IMR-90 (cell line): ENCODE data around the gene ALK. TPM values are rescaled to one million over a fixed set of nuclear protein-coding genes. Genes with fewer than 3 reads are reported as not detected.

Source experiments
- ATAC-seq: fragments of 200-7000 bp; cut with Tn5 transposase; 2 replicates; pipeline ENCODE4 v1.9.1; 2020; ENCODE audit warnings: low read depth, mild to moderate bottlenecking, moderate library complexity
- BruUV-seq: library from RNA; stranded (reverse); fragments of 400-500 nt; replicated peaks from 2 replicates; lab custom pipeline; 2021; lab: Mats Ljungman, UMichigan
- CTCF ChIA-PET: fragments of 300-600 bp; formaldehyde crosslinking; extraction: SDS; loops from one replicate; lab custom pipeline; 2021; ENCODE audit warnings: antibody characterized with exemption; lab: Yijun Ruan, JAX
- POLR2A ChIA-PET: fragments of 300-600 bp; sonication (Branson Sonifier 250); formaldehyde crosslinking; loops from one replicate; lab custom pipeline; 2022; ENCODE audit warnings: antibody characterized with exemption; ENCODE audit not compliant: unreplicated experiment; lab: Charles Lee
- DNase-seq: peaks from one replicate; pipeline ENCODE4 v3.0.0; 2013
- H2AFZ ChIP-seq: replicated peaks from 2 replicates; pipeline ENCODE3; 2013; ENCODE audit warnings: low read length, mild to moderate bottlenecking; ENCODE audit not compliant: poor library complexity
- H2AK5ac ChIP-seq: 2 replicates; pipeline ENCODE4 v1.6.1; 2013; ENCODE audit warnings: low read depth, low read length, inconsistent platforms
- H2AK9ac ChIP-seq: replicated peaks from 2 replicates; pipeline ENCODE3; 2013; ENCODE audit warnings: mild to moderate bottlenecking, low read depth, low read length, moderate library complexity; ENCODE audit not compliant: poor library complexity
- H2BK120ac ChIP-seq: 2 replicates; pipeline ENCODE4 v1.6.1; 2013; ENCODE audit warnings: low read depth, low read length, inconsistent platforms
- H2BK15ac ChIP-seq: 3 replicates; pipeline ENCODE4 v1.6.1; 2013; ENCODE audit warnings: low read depth, low read length, inconsistent platforms
- H2BK20ac ChIP-seq: 2 replicates; pipeline ENCODE4 v1.6.1; 2013; ENCODE audit warnings: low read depth, mild to moderate bottlenecking, inconsistent platforms, low read length, moderate library complexity
- H2BK5ac ChIP-seq: 2 replicates; pipeline ENCODE4 v1.6.1; 2013; ENCODE audit warnings: mild to moderate bottlenecking, low read depth, low read length, inconsistent platforms; ENCODE audit not compliant: poor library complexity, severe bottlenecking
- H3K14ac ChIP-seq: replicated peaks from 2 replicates; pipeline ENCODE4 v1.6.1; 2013; ENCODE audit warnings: low read depth, low read length, inconsistent platforms
- H3K18ac ChIP-seq: 2 replicates; pipeline ENCODE4 v1.6.1; 2013; ENCODE audit warnings: low read depth, low read length, control low read depth
- H3K23ac ChIP-seq: 2 replicates; pipeline ENCODE4 v1.6.1; 2013; ENCODE audit warnings: low read depth, low read length, inconsistent platforms
- H3K27ac ChIP-seq: 2 replicates; pipeline ENCODE4 v1.5.1; 2013; ENCODE audit warnings: mild to moderate bottlenecking, control low read depth, low read length; ENCODE audit not compliant: insufficient read depth
- H3K27me3 ChIP-seq: 2 replicates; pipeline ENCODE4 v1.6.1; 2013; ENCODE audit warnings: low read length; ENCODE audit not compliant: control insufficient read depth, insufficient read depth
- H3K36me3 ChIP-seq: 2 replicates; pipeline ENCODE4 v1.6.1; 2013; ENCODE audit warnings: low read length, mixed read lengths; ENCODE audit not compliant: control insufficient read depth, insufficient read depth
- H3K4ac ChIP-seq: 2 replicates; pipeline ENCODE4 v1.6.1; 2013; ENCODE audit warnings: low read depth, low read length, inconsistent platforms
- H3K4me1 ChIP-seq: 2 replicates; pipeline ENCODE4 v1.6.1; 2013; ENCODE audit warnings: low read length, mixed read lengths; ENCODE audit not compliant: control insufficient read depth, insufficient read depth
- H3K4me2 ChIP-seq: 2 replicates; pipeline ENCODE4 v1.6.1; 2013; ENCODE audit warnings: low read depth, mild to moderate bottlenecking, control low read depth, low read length, moderate library complexity
- H3K4me3 ChIP-seq: 2 replicates; pipeline ENCODE4 v1.5.1; 2013; ENCODE audit warnings: low read depth, mild to moderate bottlenecking, control low read depth, low read length, moderate library complexity; ENCODE audit not compliant: insufficient read depth
- H3K56ac ChIP-seq: 2 replicates; pipeline ENCODE4 v1.6.1; 2013; ENCODE audit warnings: low read length, inconsistent platforms; ENCODE audit not compliant: insufficient read depth; ENCODE audit errors: extremely low read depth
- H3K79me1 ChIP-seq, 2 experiments: 2 replicates each; pipeline ENCODE4 v1.6.1; 2013; ENCODE audit warnings: low read length in 2 of 2, inconsistent platforms in 1 of 2, low read depth in 1 of 2
- H3K9ac ChIP-seq: 2 replicates; pipeline ENCODE4 v1.6.1; 2013; ENCODE audit warnings: low read depth, low read length, control low read depth
- H3K9me1 ChIP-seq: 2 replicates; pipeline ENCODE4 v1.6.1; 2013; ENCODE audit warnings: low read length, inconsistent platforms; ENCODE audit not compliant: insufficient read depth
- H3K9me3 ChIP-seq: 2 replicates; pipeline ENCODE4 v1.6.1; 2013; ENCODE audit warnings: low read length; ENCODE audit not compliant: control insufficient read depth, insufficient read depth
- H4K20me1 ChIP-seq: 2 replicates; pipeline ENCODE4 v1.6.1; 2013; ENCODE audit warnings: low read length, inconsistent platforms; ENCODE audit not compliant: insufficient read depth
- H4K5ac ChIP-seq: 2 replicates; pipeline ENCODE4 v1.6.1; 2013; ENCODE audit warnings: mild to moderate bottlenecking, low read depth, low read length, control low read depth
- H4K8ac ChIP-seq, 2 experiments: 2 replicates each; pipeline ENCODE4 v1.6.1; 2013; ENCODE audit warnings: low read depth in 2 of 2, low read length in 2 of 2, control low read depth in 1 of 2, inconsistent platforms in 1 of 2
- H4K91ac ChIP-seq: 2 replicates; pipeline ENCODE4 v1.6.1; 2013; ENCODE audit warnings: low read depth, low read length, inconsistent platforms; ENCODE audit not compliant: insufficient read depth
- BHLHE40 ChIP-seq: fragments of 150-350 bp; IDR thresholded peaks from 2 replicates; pipeline ENCODE4 v1.6.1; 2016; ENCODE audit warnings: mild to moderate bottlenecking, low read depth, low read length
- CHD1 ChIP-seq: IDR thresholded peaks from 2 replicates; pipeline ENCODE4 v1.6.1; 2012; ENCODE audit warnings: low read depth, low read length, improper control_type of control experiment
- ELK1 ChIP-seq: fragments of 150-350 bp; IDR thresholded peaks from 2 replicates; pipeline ENCODE4 v1.6.1; 2016; ENCODE audit warnings: low read depth, mild to moderate bottlenecking, low read length, moderate library complexity, borderline replicate concordance
- MXI1 ChIP-seq: IDR thresholded peaks from 2 replicates; pipeline ENCODE4 v1.6.1; 2012; ENCODE audit warnings: low read depth, mild to moderate bottlenecking, low read length, moderate library complexity, borderline replicate concordance
- NFE2L2 ChIP-seq: fragments of 150-350 bp; IDR thresholded peaks from 2 replicates; pipeline ENCODE4 v1.6.1; 2016; ENCODE audit warnings: low read depth, mild to moderate bottlenecking, low read length
- RAD21 ChIP-seq: IDR thresholded peaks from 2 replicates; pipeline ENCODE4 v1.6.1; 2012; ENCODE audit warnings: low read length, improper control_type of control experiment
- RCOR1 ChIP-seq: IDR thresholded peaks from 2 replicates; pipeline ENCODE4 v1.6.1; 2012; ENCODE audit warnings: mild to moderate bottlenecking, low read length, improper control_type of control experiment; ENCODE audit not compliant: insufficient replicate concordance
- WGBS, 2 experiments: methylation state at CpG; one replicate each; pipeline versions ENCODE4 v1.1.5 to v1.1.7; 2013; ENCODE audit warnings: missing lambda C conversion rate in 2 of 2; ENCODE audit not compliant: insufficient read length in 1 of 2; ENCODE audit errors: extremely low coverage in 2 of 2; 5-methylcytosine and 5-hydroxymethylcytosine counted together
- dilution Hi-C: fragments of 300-500 bp; cut with HindIII; formaldehyde crosslinking; loops from one replicate; pipeline ENCODE4 v1.14.3; 2018; ENCODE audit warnings: low sequenced_read_pairs; ENCODE audit not compliant: unreplicated experiment
- in situ Hi-C: fragments of 300-500 bp; cut with MboI; formaldehyde crosslinking; loops from 3 replicates; pipeline ENCODE4 v1.14.3; 2019; ENCODE audit warnings: low sequenced_read_pairs, inconsistent platforms, mixed read lengths
- intact Hi-C: fragments of 100-400 bp; cut with micrococcal nuclease; formaldehyde crosslinking; loops from 2 replicates; pipeline ENCODE4 v1.10.0; 2022
- polyA plus RNA-seq, 3 experiments: library from polyadenylated mRNA; depleted of rRNA; stranded (reverse); fragments of >200 nt; gene quantifications; 2 replicates each; pipeline ENCODE4 v1.2.3, GENCODE V29; 2012; ENCODE audit warnings: low replicate concordance in 1 of 3
- total RNA-seq: library from RNA; depleted of rRNA; stranded (reverse); fragments of >200 nt; gene quantifications from 2 replicates; pipeline ENCODE4 v1.2.3, GENCODE V29; 2012
- TF ChIP-seq, protein P1 (sequence below): fragments of 150-350 bp; IDR thresholded peaks from 2 replicates; pipeline ENCODE4 v1.6.1; 2017; ENCODE audit warnings: mild to moderate bottlenecking, antibody characterized with exemption, low read length, low read depth

Gene ALK
- total and polyA plus RNA-seq, 2 of the 4 experiments (the other 2 are of a cell fraction) = not detected

GRCh38 chr2:29910960-29911359 is 10.4 kb downstream of the ALK start:
- Histone ChIP-seq H3K18ac (no peak overlapping the region), H3K14ac (no peak overlapping the region), H3K36me3 (no peaks in the 10 kb centered on the region), H4K91ac (no peak overlapping the region), H3K23ac (no peak overlapping the region), H2BK20ac (no peak overlapping the region), H3K4me3 (no peak overlapping the region), H2AK5ac (no peak overlapping the region), H4K8ac (no peak overlapping the region), H2AK9ac (no peak overlapping the region), H3K4me1 (no peaks in the 10 kb centered on the region), H3K9me3 (no peaks in the 10 kb centered on the region), H2AFZ (no peak overlapping the region), H2BK15ac (no peak overlapping the region), H3K9ac (no peak overlapping the region), H4K20me1 (no peaks in the 10 kb centered on the region), H2BK5ac (no peak overlapping the region), H3K27ac (no peak overlapping the region), H3K4ac (no peak overlapping the region), H3K9me1 (no peaks in the 10 kb centered on the region), H3K56ac (no peak overlapping the region), H2BK120ac (no peak overlapping the region), H3K4me2 (no peak overlapping the region), H3K27me3 (no peaks in the 10 kb centered on the region), H3K79me1 (no peaks in the 10 kb centered on the region), H4K5ac (no peak overlapping the region)
- in situ Hi-C loops (no loop called here), intact Hi-C loops (no loop called here), dilution Hi-C loops (no loop called here)
- no peak for ATAC-seq
- no TSS peak for BruUV-seq
- WGBS, 2 experiments = no CpG with 5 or more reads among the region's 1 CpG
- ChIA-PET CTCF (no interaction called here), POLR2A (no interaction called here)
- no peak for TF ChIP-seq CHD1
- TF ChIP-seq, protein P1, sequence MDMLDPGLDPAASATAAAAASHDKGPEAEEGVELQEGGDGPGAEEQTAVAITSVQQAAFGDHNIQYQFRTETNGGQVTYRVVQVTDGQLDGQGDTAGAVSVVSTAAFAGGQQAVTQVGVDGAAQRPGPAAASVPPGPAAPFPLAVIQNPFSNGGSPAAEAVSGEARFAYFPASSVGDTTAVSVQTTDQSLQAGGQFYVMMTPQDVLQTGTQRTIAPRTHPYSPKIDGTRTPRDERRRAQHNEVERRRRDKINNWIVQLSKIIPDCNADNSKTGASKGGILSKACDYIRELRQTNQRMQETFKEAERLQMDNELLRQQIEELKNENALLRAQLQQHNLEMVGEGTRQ = no peak
- TF ChIP-seq RAD21 = no peak
- TF ChIP-seq RCOR1 = no peak
- no peak for TF ChIP-seq NFE2L2
- TF ChIP-seq BHLHE40 = no peak
- TF ChIP-seq ELK1 = no peak
- no peak for TF ChIP-seq MXI1
- DNase-seq = no peak
